ENCODE data around the gene KIAA1217.
"Not testable (repeated sequence)": the region's sequence is repeated elsewhere in the genome, so short reads cannot be mapped to it uniquely, and the experiment has no call there.

The KIAA1217 gene

GRCh38 chr10:24334279-24334939 is 125.5 kb downstream of the KIAA1217 start:
- no peak overlapping the region for H3K4me3 ChIP-seq (ENCODE audit: control insufficient read depth, low read depth, low read length)
- DNase-seq (ENCODE audit: low read depth): no peak
- TF ChIP-seq CTCF (IDR thresholded peaks at IDR 0.05; ENCODE audit: control insufficient read depth, insufficient read depth, low read depth, low read length, missing control alignments): no peak

GRCh38 chr10:24337723-24338122 is 128.8 kb downstream of the KIAA1217 start:
- H3K4me3 ChIP-seq (ENCODE audit: control insufficient read depth, low read depth, low read length); DNase-seq (ENCODE audit: low read depth): not testable (repeated sequence)

- TF ChIP-seq CTCF (IDR thresholded peaks at IDR 0.05; ENCODE audit: control insufficient read depth, insufficient read depth, low read depth, low read length, missing control alignments): no peak
- H3K4me3 ChIP-seq (ENCODE audit: control insufficient read depth, low read depth, low read length): no peak overlapping the region
- DNase-seq (ENCODE audit: low read depth): no peak
These were observed 130.4 kb downstream of the KIAA1217 start for GRCh38 chr10:24339387-24339786.

- no peak for TF ChIP-seq CTCF (IDR thresholded peaks at IDR 0.05; ENCODE audit: control insufficient read depth, insufficient read depth, low read depth, low read length, missing control alignments)
- DNase-seq (ENCODE audit: low read depth): no peak
- no peak overlapping the region for H3K4me3 ChIP-seq (ENCODE audit: control insufficient read depth, low read depth, low read length)
These were observed 131.5 kb downstream of the KIAA1217 start for GRCh38 chr10:24340446-24340845.

GRCh38 chr10:24340883-24341282 is 131.9 kb downstream of the KIAA1217 start:
- TF ChIP-seq CTCF (IDR thresholded peaks at IDR 0.05; ENCODE audit: control insufficient read depth, insufficient read depth, low read depth, low read length, missing control alignments): no peak
- no peak for DNase-seq (ENCODE audit: low read depth)
- no peak overlapping the region for H3K4me3 ChIP-seq (ENCODE audit: control insufficient read depth, low read depth, low read length)

- no peak overlapping the region for H3K4me3 ChIP-seq (ENCODE audit: control insufficient read depth, low read depth, low read length)
- DNase-seq (ENCODE audit: low read depth): no peak
- TF ChIP-seq CTCF (IDR thresholded peaks at IDR 0.05; ENCODE audit: control insufficient read depth, insufficient read depth, low read depth, low read length, missing control alignments): no peak
These were observed 132.4 kb downstream of the KIAA1217 start for GRCh38 chr10:24341371-24341770.

- TF ChIP-seq CTCF (IDR thresholded peaks at IDR 0.05; ENCODE audit: control insufficient read depth, insufficient read depth, low read depth, low read length, missing control alignments): no peak
- no peak overlapping the region for H3K4me3 ChIP-seq (ENCODE audit: control insufficient read depth, low read depth, low read length)
- DNase-seq (ENCODE audit: low read depth): no peak
These were observed 133.0 kb downstream of the KIAA1217 start for GRCh38 chr10:24341897-24342296.
